Stimulated activated CD4-positive, alpha-beta T cell treated with anti-CD3 and anti-CD28 coated beads, Interleukin-2, amount 100 ng/mL, for 24 hours (primary cell): Measurements from ENCODE around the gene ZSCAN5B.

Experiments
- DNase-seq, 2 donors: peaks; one replicate each; pipeline ENCODE4 v3.0.0-alpha.2; 2020

Gene ZSCAN5B

DNA sequence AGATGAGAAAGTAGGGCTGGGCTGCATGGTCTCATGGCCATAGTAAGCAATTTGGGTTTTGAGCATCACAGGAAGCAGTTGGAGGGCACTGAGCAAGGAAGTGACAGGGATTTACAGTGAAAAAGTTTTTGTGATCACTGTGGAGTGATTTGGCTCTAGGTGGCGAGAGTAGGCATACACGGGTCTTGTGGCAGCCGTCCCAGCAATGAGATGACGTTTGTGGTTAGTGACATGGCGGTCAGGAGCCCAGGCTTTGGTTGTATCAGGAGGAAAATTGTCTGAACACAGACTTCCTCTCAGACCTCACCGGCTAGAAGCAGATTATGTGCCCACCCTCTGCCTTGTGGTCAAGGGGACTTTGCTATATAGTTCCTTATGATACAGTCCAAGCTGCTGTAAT, 53.2 kb downstream of the ZSCAN5B start:
- DNase-seq = no peak

GRCh38 chr19:56142897-56143434, 54.6 kb downstream of the ZSCAN5B start:
- DNase-seq = no peak

DNA sequence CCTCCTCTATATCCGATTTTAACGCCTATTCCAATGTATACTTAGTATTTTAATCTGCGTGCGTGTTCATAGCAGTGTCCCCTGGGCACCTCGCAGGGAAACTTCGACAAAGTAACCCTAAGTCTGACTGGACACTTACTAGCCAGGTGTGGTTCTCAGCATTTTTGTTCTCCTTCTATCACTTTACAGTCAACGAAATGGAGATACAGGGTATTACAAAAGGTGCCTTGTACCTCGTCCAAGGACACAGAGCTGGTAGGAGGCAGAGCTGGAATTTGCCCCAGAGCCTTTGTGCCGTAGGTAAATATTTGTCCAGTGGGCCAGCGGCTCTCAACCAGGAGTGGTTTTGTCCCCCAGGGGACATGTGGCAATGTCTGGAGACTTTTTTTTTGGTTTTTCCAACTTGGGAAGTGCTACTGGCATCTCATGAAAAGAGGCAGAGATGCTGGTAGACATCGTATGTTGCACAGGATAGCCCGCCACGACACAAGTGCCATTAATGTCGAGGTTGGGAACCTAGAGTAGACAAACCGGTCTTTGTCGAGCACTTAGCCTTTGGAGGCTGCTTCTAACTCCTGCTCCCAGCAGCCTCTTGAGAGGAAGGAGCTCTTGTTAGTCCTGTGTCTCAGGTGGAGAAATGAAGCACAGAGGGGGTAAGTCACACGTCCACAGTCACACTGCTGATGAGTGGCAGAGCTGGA, 55.3 kb downstream of the ZSCAN5B start:
- no peak for DNase-seq

GRCh38 chr19:56141417-56141993, 56.1 kb downstream of the ZSCAN5B start:
- peak; percentile 30 to 33 for DNase-seq

DNA sequence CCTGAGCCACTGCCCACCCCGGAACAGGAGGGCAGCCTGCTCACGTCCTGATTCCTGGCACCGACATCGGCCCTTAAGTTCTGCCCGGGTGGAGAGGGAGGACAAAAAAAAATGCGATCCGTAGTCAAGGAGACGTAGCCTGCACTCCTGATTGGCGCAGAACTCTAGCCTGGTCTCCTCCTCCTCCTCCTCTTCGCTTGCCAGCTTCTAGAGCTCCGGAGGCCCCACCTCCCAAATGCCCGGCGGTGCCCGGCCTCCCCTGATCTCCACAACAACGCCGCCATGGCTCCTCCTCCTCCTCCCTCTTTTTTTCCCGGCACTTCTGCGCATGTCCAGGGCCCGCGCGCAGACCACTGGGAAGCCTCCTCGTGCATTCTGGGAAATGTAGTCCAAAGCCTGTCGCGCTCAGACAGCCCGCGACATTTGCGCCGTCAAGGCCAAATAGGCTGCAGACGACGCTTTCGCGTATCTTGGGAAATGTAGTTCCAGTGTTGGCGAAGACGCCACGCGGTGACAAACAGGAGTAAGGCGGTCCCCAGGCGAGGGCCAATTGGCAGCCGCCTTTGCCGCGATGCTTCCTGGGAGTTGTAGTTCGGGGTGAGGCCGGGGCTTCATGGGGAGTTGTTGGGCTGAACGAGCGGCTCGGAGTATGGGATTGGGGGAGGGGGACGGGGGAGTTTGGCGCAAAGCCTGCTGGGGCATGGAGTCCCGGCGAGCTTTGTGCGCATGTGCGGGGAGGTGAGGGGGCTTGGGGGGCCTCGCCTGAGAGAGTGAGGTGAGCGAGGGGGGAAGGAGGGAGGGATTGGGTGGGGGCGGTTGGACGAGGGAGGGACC, 56.8 kb downstream of the ZSCAN5B start, which contains the start of gene ZNF444:
TSS of gene ZNF444 (plus strand) at position 705 of the 834 bp plus-strand sequence. CDS start 5,625 bp downstream, outside the sequence.
- DNase-seq = peak; percentile 98 to 99

GRCh38 chr19:56139847-56140582, 57.6 kb downstream of the ZSCAN5B start:
- DNase-seq = no peak
